ENCODE measurements around the gene TINAG.
"Not testable (repeated sequence)": the region's sequence is repeated elsewhere in the genome, so short reads cannot be mapped to it uniquely, and the experiment has no call there.

TINAG gene

GRCh38 chr6:54310377-54311152, 2.3 kb downstream of the TINAG start:
- no peak for DNase-seq

GRCh38 chr6:54315656-54316055, 7.4 kb downstream of the TINAG start:
- DNase-seq, result no peak

GRCh38 chr6:54320871-54321270, 12.6 kb downstream of the TINAG start:
- DNase-seq, result no peak

GRCh38 chr6:54327631-54328030, 19.4 kb downstream of the TINAG start:
- no peak for DNase-seq

- not testable (repeated sequence) for DNase-seq
Measured at GRCh38 chr6:54331571-54331970, 23.3 kb downstream of the TINAG start.

- DNase-seq, result no peak
Measured at GRCh38 chr6:54335871-54336270, 27.6 kb downstream of the TINAG start.

GRCh38 chr6:54353975-54354374, 45.7 kb downstream of the TINAG start:
- no peak for DNase-seq

GRCh38 chr6:54354608-54355007, 46.4 kb downstream of the TINAG start:
- no peak for DNase-seq

- DNase-seq, result no peak
Measured at GRCh38 chr6:54357141-54357540, 48.9 kb downstream of the TINAG start.

- DNase-seq, result no peak
Measured at GRCh38 chr6:54361188-54361587, 52.9 kb downstream of the TINAG start.

GRCh38 chr6:54361734-54362133, 53.5 kb downstream of the TINAG start:
- DNase-seq, result no peak

GRCh38 chr6:54366667-54367327, 58.6 kb downstream of the TINAG start:
- no peak for DNase-seq

GRCh38 chr6:54377776-54378175, 69.5 kb downstream of the TINAG start:
- no peak for DNase-seq

- no peak for DNase-seq
Measured at GRCh38 chr6:54386295-54386694, 78.1 kb downstream of the TINAG start.

- DNase-seq, result no peak
Measured at GRCh38 chr6:54390362-54390761, 82.1 kb downstream of the TINAG start.

GRCh38 chr6:54391577-54391976, 83.3 kb downstream of the TINAG start:
- DNase-seq, result no peak

- no peak for DNase-seq
Measured at GRCh38 chr6:54403096-54403495, 94.9 kb downstream of the TINAG start.

GRCh38 chr6:54404791-54405190, 96.5 kb downstream of the TINAG start:
- no peak for DNase-seq

GRCh38 chr6:54411767-54412166, 103.5 kb downstream of the TINAG start:
- no peak for DNase-seq

GRCh38 chr6:54415517-54415916, 107.3 kb downstream of the TINAG start:
- no peak for DNase-seq

- DNase-seq, result no peak
Measured at GRCh38 chr6:54419885-54420284, 111.6 kb downstream of the TINAG start.

GRCh38 chr6:54426995-54427394, 118.8 kb downstream of the TINAG start:
- no peak for DNase-seq

- DNase-seq, result no peak
Measured at GRCh38 chr6:54427396-54427937, 119.2 kb downstream of the TINAG start.

- DNase-seq, result no peak
Measured at GRCh38 chr6:54428431-54428830, 120.2 kb downstream of the TINAG start.

Measured in NCI-H1417 treated with DMSO at 0.1 percent for 48 hours (cell line).